Stimulated activated CD4-positive, alpha-beta T cell treated with anti-CD3 and anti-CD28 coated beads, TNF-alpha, amount 100 ng/mL, for 24 hours (primary cell): ENCODE results near the gene CRELD2.

Experiments
- DNase-seq, 3 experiments: peaks; one replicate each; pipeline ENCODE4 v3.0.0-alpha.2; 2020; ENCODE audit warnings: low read depth in 3 of 3

The CRELD2 gene

DNA sequence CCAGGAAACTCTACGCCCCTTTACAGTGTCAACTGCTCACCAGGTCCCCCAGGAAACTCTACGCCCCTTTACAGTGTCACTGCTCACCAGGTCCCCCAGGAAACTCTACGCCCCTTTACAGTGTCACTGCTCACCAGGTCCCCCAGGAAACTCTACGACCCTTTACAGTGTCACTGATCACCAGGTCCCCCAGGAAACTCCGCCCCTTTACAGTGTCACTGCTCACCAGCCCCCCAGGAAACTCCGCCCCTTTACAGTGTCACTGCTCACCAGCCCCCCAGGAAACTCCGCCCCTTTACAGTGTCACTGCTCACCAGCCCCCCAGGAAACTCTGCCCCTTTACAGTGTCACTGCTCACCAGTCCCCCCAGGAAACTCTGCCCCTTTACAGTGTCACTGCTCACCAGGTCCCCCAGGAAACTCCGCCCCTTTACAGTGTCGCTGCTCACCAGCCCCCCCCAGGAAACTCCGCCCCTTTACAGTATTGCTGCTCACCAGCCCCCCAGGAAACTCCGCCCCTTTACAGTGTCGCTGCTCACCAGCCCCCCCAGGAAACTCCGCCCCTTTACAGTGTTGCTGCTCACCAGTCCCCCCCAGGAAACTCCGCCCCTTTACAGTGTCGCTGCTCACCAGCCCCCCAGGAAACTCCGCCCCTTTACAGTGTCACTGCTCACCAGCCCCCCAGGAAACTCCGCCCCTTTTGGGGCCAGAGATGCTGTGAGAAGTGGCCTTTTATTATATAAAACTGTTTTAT lies 26.8 kb downstream of the CRELD2 start:
- DNase-seq: peak in 1 of 3 experiments; percentile 52

DNA sequence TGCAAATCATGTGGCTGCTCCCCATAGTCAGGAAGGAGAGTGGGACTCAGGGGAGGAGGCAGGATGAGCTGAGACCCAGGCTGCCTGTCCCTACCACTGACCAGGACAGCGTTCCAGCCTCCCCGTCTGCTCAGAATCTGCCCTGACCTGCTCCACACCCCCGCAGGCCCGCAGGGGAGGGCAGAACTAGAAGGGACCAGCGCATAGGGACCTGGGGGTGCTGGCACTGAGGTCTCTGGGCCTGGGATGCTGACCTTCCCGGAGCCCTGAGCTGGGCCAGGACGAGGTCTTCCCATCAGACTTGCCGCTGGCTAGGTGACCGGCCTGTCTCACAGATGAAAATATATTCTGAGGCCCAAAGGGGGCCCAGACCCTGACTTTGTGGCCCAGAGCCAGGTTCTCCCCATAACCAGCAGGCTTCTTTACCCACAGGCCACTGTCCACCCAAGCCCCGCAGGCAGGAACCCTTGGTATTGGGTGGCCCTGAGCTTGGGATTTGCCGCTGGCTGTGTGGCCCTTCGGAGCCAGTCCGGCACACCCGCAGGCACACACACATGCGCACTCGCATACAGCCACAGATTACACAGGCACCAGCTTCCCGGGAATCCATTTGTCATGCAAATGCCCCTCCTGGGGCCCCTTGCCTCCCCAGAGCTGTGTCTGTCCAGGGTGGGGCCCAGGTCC lies 28.3 kb downstream of the CRELD2 start:
- DNase-seq: no peak

DNA sequence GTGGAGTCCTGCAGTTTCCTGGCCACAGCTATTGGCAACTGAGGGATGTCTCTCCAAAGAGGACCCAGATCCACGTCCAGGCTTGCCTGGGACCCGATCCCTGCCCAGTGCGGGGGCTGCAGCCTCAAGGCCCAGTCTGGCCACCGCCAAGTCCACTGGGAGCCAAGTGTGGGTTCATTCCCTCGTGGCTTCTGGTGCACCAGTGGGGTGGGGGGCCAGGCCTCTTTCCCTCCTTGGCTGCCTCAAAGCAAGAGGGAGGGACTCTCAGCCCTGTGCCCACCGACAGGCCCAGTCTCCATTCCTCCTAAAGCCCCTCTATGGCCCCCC lies 28.8 kb downstream of the CRELD2 start:
- DNase-seq: no peak

DNA sequence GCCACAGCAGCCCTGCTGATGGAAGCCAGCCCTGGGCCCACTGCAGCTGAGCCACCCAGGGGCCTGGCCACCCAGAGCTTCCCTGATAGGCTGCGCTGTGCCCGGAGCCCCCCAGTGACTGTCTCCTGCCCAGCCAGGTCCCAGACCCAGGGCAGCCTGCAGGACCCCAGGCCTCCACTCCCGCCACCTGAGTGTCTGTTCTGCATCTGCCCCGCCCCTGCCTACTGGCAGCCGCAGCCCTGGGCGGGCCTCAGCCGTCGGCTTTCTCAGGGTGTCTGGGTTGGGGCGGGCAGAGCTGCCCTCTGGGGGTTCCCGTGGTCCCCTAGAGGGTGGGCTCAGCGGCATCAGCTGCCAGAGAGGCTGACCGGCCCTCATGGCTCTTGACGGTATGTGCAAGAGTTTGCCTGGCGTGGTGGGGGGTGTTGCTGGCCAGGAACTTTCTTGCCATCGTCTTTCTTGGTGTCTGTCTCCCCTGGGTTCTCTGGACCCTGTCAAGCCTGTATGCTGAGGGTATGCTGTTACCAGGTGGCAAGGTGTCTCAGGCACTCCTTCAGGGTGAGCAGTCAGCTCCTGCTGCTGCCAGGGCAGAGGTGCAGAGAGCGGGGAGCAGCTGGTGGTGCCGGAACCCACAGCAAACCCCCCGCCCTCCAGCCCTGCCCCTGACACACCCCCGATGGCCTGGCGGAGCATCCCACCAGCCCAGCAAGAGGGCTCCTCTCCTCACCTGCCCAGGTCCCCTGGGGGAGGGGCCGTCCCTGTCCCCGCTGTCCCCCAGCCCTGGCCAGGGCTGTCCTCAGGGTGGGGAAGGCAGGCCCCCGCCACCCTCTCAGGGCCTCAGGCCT lies 29.9 kb downstream of the CRELD2 start:
- DNase-seq: no peak

DNA sequence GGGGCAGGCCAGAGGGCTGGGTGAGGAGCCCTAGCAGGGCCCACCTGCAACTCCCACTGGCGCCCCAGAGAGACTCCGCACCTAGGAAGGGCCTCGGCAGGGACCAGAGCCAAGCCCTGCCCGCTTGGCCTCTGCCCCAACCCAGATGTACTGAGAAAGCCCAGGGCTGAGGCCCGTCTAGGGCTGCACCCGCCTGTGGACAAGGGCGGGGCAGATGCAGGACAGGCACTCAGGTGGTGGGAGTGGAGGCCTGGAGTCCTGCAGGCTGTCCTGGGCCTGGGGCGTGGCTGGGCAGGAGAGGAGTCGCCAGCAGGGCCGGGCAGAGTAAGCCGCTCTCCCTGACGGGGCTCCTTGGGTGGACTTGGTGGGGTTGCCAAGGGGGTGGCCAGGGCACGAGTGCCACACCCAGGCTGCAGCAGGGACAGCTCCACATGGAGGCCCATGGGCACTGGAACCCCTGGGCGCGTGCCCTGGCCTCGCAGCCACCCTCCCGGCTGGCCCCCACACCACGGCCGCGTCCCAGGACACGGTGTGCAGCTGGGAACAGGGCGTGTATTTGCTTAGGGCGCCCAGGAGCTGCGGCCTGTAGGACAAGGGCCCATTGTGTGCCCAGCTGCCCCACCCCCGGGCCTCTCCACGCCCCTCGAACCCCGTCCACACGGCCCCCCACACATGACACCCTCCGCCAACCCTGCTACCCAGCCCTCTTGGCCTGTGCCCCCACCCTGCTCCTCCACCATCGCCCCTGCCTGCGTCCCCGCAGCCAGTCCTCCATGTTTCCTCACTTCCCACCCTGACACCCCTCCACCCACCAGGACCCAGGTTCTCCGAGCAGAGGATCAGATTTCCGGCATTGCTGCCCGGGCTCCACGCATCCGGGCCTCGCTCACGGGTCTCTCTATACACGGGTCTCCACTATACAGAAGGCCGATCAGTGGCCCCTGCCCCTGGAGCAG lies 30.8 kb downstream of the CRELD2 start:
- no peak for DNase-seq

DNA sequence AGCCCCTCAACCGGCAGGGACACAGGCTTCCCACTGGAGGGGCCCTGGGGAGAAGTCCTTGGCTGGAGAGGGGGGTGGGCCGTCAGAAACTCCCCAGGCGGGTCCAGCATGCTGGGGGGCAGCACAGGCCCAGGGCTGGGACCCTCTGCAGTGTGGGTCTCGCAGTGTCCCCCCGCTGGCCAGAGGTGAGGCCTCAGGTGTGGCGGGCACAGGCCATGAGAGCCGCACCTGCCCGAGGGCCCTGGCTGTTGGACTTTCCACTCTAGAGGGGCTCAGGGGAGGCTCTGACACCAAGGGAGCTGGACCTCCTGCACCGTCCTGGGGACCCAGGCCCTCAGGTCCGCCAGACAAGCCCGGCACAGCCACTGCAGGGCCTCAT lies 31.5 kb downstream of the CRELD2 start:
- DNase-seq: no peak

DNA sequence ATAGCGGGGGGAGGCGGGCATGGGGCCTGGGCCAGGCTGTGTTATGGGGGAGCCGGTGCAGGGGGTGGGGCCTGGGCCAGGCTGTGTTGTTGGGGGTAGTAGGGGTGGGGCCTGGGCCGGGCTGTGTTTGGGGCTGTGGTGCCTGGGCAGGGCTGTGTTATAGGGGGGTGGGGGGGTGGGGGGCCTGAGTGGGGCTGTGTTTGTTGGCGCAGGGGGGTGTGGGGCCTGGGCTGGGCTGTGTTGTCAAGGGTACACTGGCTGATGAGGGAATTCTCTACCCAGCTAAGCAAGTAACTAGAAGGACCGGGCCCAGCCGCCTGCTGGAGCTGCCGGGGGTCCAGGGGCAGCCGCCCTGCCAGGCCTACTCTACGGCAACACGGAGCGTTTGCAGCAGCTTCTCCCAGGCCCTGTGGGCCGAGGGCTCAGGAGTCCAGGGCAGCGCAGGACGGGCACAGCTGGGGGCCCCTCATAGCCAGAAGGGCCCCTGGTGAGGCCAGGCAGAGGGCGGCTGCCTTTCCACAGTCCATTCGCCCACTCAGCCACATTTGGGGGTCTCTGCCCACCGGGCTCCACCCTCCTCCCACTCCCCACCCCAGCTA lies 32.1 kb downstream of the CRELD2 start:
- DNase-seq: no peak

DNA sequence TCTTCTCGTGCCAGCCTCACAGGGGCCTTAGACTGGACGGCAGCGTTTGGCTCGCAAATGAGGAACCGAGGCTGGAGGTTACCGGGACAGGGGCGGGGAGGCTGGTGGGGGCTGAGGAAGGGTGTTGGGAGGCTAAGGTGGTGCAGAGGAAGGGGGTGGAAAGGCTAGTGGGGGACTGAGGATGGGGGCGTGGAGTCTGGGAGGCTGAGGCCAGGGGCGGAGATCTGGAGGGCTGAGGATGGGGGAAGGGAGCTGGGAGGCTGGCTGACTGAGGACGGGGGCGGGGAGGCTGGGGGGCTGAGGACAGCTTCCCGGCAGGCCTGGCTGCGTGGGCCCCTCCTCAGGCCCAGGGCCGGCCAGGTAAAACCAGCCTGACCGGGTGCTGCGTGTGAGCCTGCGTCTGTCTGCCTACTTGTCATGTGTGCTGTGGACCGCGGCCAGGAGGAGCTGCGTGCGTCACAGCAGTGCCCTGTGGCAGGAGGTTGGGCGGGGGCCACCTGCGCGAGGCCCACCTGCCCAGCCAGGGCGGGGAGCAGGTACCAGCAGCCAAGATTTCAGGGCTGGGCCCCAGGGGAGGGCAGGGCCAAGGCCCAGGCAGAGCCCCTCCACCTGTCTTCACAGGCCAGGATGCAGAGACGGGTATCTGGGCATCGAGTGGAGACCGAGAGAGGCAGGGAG lies 32.7 kb downstream of the CRELD2 start:
- no peak for DNase-seq

DNA sequence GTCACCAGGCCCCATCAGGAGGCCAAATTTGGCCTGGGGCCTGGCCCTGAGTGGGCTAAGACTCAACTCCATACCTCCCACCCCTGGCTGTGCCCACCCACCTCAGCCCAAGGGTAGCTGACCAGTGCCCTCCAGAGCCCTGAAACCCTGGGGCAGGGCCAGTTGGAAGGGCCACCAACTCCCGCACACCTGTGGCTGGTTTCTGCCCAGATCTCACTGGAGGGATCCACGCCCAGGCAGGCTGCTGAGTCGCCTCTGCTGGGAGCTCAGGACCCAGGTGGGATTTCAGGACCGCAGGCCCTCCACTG lies 33.2 kb downstream of the CRELD2 start:
- no peak for DNase-seq

DNA sequence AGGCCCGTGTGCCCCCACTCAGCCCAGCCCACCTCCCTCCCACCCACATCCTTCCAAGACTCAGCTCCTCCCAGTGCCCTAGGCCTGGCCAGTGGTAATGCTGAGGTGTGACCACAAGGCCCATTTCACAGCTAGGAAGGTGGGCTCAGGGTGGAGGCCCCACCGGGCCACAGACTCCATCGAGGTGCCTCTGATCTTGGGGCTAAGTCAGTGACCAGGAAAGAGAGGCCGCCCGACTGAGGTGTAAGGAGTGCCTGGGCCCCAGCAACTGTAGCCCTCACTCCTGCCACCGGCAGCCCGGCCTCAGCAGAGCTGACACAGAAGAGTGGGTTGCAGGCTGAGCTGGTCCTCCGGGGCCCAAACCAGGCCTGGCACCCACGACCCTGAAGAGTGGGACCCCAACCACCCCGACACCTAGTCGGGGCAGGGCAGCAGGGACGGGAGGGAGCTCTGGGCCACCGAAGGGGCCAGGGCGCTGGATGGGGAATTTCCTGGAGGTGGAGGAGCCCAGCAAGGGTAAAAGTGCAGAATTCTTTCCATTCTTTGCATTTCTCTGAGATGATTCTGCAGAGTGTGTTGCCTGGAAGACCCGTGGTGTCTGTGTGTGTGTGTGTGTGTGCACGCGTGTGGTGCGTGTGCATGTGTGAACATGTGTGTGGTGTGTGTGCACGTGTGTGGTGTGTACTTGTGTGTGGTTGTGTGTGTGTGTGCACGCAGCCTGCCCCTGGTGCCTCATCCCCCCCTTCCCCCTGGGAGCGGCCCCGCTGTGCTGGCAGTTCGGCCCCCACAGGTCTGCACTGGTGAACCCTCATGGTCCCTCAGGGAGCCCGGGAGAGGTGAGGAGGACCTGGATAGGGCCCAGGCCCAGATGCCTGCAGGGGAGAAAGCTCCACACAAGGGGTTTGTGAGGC lies 33.8 kb downstream of the CRELD2 start:
- no peak for DNase-seq

DNA sequence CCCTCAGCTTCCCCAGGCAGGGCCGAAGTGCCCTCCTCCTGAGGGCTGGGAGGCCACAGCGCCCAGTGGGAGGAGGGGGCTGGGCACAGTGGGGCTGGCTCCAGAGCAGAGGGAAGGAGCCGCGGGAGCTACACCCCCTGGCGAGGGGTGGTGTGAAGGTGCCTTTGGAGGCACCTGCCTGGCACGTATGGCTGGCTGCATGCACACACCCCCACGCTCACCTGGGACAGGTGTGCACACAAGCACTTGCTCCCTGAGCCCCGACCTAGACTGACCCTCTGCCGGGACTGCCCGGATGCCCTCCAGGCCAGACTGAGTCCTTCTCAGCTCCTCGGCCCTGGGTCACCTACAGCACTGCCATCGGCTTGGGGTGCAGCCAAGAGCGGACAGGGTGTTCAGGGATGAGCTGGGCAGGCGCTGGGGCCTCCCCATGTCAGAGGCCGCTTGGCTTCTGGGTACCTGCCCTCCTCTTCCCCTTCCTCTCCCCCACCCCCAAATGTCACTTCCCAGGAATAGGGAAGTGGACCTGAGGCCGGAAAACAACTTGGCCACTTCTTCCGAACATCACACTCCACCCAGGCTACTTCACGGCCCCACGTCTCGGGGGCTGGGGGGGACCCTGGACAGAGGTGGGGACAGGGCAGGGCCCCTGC lies 34.7 kb downstream of the CRELD2 start:
- DNase-seq: no peak

DNA sequence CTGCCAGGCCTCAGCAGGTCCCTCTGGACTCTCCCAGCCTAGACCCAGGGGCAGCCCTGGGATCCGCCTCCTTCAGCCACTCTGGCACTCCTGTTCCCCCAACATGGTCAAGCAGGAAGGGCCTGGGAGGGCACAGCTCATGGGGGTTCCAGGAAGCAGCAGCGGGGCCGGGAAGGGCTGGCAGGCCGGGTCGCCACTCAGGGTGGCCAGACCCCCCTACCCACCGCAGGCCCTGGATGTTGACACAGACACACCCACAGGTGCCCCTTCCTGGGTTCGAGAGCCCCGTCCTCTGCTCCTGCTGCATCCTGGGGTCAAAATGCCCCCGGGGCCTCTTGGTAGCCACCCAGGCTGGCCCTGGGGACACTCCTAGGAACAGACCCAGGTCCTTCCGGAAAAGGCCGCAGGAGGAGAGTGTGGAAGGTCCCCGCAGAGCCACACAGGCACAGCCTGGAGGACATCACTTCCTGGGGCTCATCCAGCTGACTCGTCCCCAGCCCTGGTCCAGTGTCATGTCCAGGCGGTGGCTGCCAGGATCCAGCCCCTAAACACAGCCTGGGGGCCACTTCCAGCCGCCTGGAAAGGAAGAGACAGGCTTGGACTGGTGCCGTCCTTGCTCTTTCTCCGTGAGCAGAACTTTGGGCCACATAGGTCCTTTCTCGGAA lies 35.4 kb downstream of the CRELD2 start:
- DNase-seq: no peak

DNA sequence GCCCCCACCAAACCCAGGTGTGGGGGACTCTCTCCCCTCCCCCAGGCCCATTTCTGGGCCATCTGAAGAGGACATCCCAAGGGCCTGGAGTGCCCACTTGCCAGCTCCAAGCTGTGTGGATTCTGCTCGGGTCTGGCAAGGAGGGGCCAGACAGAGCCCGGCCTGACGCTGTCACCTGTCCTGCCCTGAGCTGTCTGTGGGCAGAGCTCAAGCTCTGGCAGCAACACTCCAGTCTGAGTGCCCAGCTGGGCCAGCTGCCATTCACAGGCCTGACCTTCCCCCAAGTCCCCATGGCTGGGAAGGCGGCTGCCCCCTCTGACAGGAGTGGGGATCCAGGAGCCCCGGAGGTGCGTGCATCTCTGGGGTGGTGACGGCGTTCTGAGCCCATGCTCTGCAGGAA lies 35.9 kb downstream of the CRELD2 start:
- no peak for DNase-seq

DNA sequence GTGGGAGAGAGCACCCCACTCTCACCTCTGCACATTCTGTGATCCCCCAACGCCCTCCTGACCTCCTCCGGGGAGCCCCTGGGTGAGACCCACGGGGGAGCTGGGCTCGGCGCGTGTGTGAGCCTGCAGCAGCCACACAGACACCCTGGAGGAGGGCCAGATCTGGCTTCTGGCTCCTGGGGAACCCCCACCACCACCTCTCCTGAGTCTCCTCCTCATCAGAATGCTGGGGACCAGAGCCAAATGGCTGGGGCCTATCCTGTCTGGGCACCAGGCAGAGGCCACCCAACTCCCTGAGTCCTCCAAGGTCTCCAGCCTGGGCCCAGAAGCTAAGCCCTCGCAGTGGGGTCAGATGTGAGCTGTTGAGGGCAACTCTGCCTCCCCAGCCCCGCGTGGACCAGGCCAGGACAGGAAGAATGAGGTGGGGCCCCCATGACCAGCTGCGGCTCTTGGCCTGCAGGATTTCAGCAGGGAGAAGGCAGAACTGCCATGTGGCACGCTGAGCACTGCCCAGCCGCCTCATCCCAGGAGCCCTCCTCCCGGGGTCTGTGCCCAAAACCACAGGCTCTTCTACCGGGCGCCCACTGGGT lies 36.7 kb downstream of the CRELD2 start:
- DNase-seq: no peak

DNA sequence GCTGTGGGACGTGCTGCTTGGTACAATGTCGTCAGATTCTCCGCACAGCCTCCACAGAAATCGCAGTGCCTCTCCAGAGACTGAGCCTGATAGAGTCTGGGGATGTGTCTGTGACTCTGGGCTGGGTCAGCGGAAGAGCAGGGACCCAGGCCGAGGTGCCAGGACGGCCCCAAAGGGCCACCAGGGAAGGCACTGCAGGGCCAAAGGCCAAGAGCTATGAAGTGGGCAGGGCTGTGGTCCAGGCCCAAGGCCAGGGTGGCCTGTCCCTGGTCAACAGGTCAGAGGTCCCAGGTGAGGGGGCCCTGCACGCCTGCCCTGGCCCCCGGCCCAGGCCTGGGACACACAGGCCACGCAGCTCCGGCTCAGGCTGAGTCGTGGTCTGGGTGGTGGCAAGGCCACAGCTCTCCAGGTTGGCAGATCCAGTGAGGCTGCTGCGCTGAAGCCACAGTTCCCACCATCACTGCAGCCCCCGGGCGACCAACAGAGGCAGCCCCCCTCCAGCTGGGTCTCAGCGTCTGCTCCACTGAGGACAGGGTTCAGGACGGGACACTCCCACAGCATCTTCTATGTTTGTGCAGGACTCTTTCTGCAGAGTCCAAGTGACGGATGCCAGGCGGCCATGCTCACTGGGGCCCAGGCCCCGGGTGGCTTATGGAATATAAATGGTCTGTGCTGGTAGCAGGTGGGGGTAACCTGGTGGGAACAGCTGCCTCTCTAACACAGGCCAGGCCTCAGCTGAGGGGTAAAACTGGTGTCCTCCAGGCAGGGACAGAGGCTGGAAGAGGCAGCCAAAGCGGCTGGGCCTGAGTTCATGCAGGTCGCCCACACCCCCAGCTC lies 37.4 kb downstream of the CRELD2 start:
- no peak for DNase-seq

DNA sequence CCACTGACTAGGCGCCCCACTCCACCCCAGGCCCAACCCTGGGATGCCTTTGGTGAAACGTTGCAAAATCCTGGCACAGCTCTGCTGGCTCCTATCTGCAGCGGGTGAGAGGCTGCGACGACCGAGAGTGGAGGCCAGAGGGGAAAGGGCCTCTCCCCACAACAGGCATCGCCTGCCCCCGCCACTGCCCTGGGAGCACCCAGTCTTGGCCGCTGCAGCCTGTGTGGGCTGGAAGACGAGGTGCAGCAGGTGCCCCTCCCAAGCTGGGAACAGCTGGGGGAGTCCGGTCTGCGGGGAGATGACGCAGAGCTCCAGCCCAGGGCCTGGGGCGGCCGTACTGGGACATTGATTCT lies 38.0 kb downstream of the CRELD2 start:
- no peak for DNase-seq
